HG03558 (cell line): Measurements from ENCODE around the gene C19orf85.
A peak's percentile ranks its signal among the peaks of the same experiment; 100 is the strongest.

Experiments used
- ATAC-seq: cut with Tn5 transposase; IDR thresholded peaks from one replicate; pipeline ENCODE4 v1.9.1; 2021; ENCODE audit warnings: moderate number of reproducible peaks; ENCODE audit not compliant: unreplicated experiment; ENCODE audit errors: extremely low read depth

The C19orf85 gene

GRCh38 chr19:55479451-55480230 lies 15.1 kb upstream of the C19orf85 start:
- no peak for ATAC-seq

GRCh38 chr19:55479045-55479444 lies 14.5 kb upstream of the C19orf85 start:
- no peak for ATAC-seq

- ATAC-seq, result no peak
These were observed 13.8 kb upstream of the C19orf85 start for GRCh38 chr19:55478364-55478763.

- no peak for ATAC-seq
These were observed 13.4 kb upstream of the C19orf85 start for GRCh38 chr19:55477905-55478304.

- peak; percentile 82 for ATAC-seq
These were observed 11.7 kb upstream of the C19orf85 start, which contains the start of gene ZNF628 for GRCh38 chr19:55476100-55476775. Gene ZNF628, plus strand, starts transcription at chr19:55476617. Its CDS starts 3,294 bp downstream, at chr19:55479911.

GRCh38 chr19:55474269-55475265 lies 10.0 kb upstream of the C19orf85 start:
- no peak for ATAC-seq

- no peak for ATAC-seq
These were observed 8.9 kb upstream of the C19orf85 start for GRCh38 chr19:55473225-55474012.

- no peak for ATAC-seq
These were observed 7.9 kb upstream of the C19orf85 start for GRCh38 chr19:55472463-55472862.

- no peak for ATAC-seq
These were observed 6.7 kb upstream of the C19orf85 start for GRCh38 chr19:55471266-55471665.

GRCh38 chr19:55468054-55468393 lies 3.5 kb upstream of the C19orf85 start:
- ATAC-seq, result no peak

GRCh38 chr19:55467236-55468053 lies 2.9 kb upstream of the C19orf85 start:
- no peak for ATAC-seq

- ATAC-seq, result no peak
These were observed 1.7 kb upstream of the C19orf85 start for GRCh38 chr19:55466241-55466614.

GRCh38 chr19:55465460-55466240 lies 1.1 kb upstream of the C19orf85 start:
- ATAC-seq, result no peak

GRCh38 chr19:55464039-55464661 lies 401 bp downstream of the C19orf85 start:
- ATAC-seq, result no peak

GRCh38 chr19:55463583-55464031 lies 944 bp downstream of the C19orf85 start:
- no peak for ATAC-seq

GRCh38 chr19:55462722-55463121 lies 1.8 kb downstream of the C19orf85 start:
- ATAC-seq, result no peak

GRCh38 chr19:55461974-55462626 lies 2.5 kb downstream of the C19orf85 start:
- ATAC-seq, result no peak
